Fibroblast of mammary gland (primary cell): ENCODE results near the gene ATP13A4.

ENCODE experiments used
- DNase-seq: peaks from one replicate; pipeline ENCODE4 v3.0.0-alpha.2; 2010; ENCODE audit warnings: low read depth
- H3K4me3 ChIP-seq: 2 replicates; pipeline ENCODE4 v1.5.1; 2011; ENCODE audit warnings: low read depth, mild to moderate bottlenecking, low read length, moderate library complexity; ENCODE audit not compliant: control insufficient read depth
- CTCF ChIP-seq: conservative IDR thresholded peaks from 2 replicates; pipeline ENCODE4 v1.5.1; 2011; ENCODE audit warnings: low read depth, low read length, inconsistent platforms; ENCODE audit not compliant: control insufficient read depth, insufficient read depth

ATP13A4 gene

GRCh38 chr3:193563426-193563825 lies 8.7 kb upstream of the ATP13A4 start:
- H3K4me3 ChIP-seq = no peak overlapping the region
- DNase-seq = no peak
- no peak for TF ChIP-seq CTCF

GRCh38 chr3:193560870-193561269 lies 6.2 kb upstream of the ATP13A4 start:
- DNase-seq = no peak
- no peak overlapping the region for H3K4me3 ChIP-seq
- TF ChIP-seq CTCF = no peak

- DNase-seq = no peak
- TF ChIP-seq CTCF = no peak
- H3K4me3 ChIP-seq = no peak overlapping the region
Observed at GRCh38 chr3:193560091-193560490, 5.4 kb upstream of the ATP13A4 start.

GRCh38 chr3:193559100-193559499 lies 4.4 kb upstream of the ATP13A4 start:
- TF ChIP-seq CTCF = no peak
- peak; percentile 14 for DNase-seq
- H3K4me3 ChIP-seq = no peak overlapping the region

GRCh38 chr3:193556841-193557240 lies 2.1 kb upstream of the ATP13A4 start:
- TF ChIP-seq CTCF = no peak
- no peak for DNase-seq
- no peak overlapping the region for H3K4me3 ChIP-seq

GRCh38 chr3:193553586-193553985 lies 1.1 kb downstream of the ATP13A4 start:
- DNase-seq = no peak
- H3K4me3 ChIP-seq = no peak overlapping the region
- no peak for TF ChIP-seq CTCF

GRCh38 chr3:193552923-193553322 lies 1.8 kb downstream of the ATP13A4 start:
- no peak overlapping the region for H3K4me3 ChIP-seq
- DNase-seq = no peak
- TF ChIP-seq CTCF = no peak
